Islet of Langerhans (tissue), 1 donor: ENCODE measurements around the gene DEFB132.
"Not testable (repeated sequence)": the region's sequence is repeated elsewhere in the genome, so short reads cannot be mapped to it uniquely, and the experiment has no call there.

ENCODE experiments used
- FAIRE-seq: peaks from one replicate; lab custom pipeline; 2011; peaks lifted over from hg19 to GRCh38; lab: Jason Lieb, UNC

Gene DEFB132

GRCh38 chr20:257419-257818 lies at the start of gene DEFB132:
TSS of gene DEFB132 (plus strand) at chr20:257724. CDS start at chr20:257779, 55 bp downstream.
- FAIRE-seq = no peak

GRCh38 chr20:208942-209566 lies 48.5 kb upstream of the DEFB132 start:
- peak; percentile 70 for FAIRE-seq

- FAIRE-seq = no peak
Measured at GRCh38 chr20:210809-211502, 46.6 kb upstream of the DEFB132 start.

- no peak for FAIRE-seq
Measured at GRCh38 chr20:214383-214782, 43.1 kb upstream of the DEFB132 start.

GRCh38 chr20:215796-216195 lies 41.7 kb upstream of the DEFB132 start:
- FAIRE-seq = no peak

- no peak for FAIRE-seq
Measured at GRCh38 chr20:217266-217665, 40.3 kb upstream of the DEFB132 start.

- FAIRE-seq = no peak
Measured at GRCh38 chr20:219290-220115, 38.0 kb upstream of the DEFB132 start.

- FAIRE-seq = no peak
Measured at GRCh38 chr20:221258-221830, 36.2 kb upstream of the DEFB132 start.

GRCh38 chr20:225879-226278 lies 31.6 kb upstream of the DEFB132 start:
- FAIRE-seq = not testable (repeated sequence)

GRCh38 chr20:226958-227357 lies 30.6 kb upstream of the DEFB132 start, which contains the start of gene DEFB129:
TSS of gene DEFB129 (plus strand) at chr20:227258. CDS start at chr20:227289, 31 bp downstream.
- no peak for FAIRE-seq

- no peak for FAIRE-seq
Measured at GRCh38 chr20:227439-228105, 30.0 kb upstream of the DEFB132 start.

GRCh38 chr20:235891-236290 lies 21.6 kb upstream of the DEFB132 start:
- FAIRE-seq = no peak

GRCh38 chr20:237489-237888 lies 20.0 kb upstream of the DEFB132 start:
- no peak for FAIRE-seq

- no peak for FAIRE-seq
Measured at GRCh38 chr20:237929-238328, 19.6 kb upstream of the DEFB132 start.

- no peak for FAIRE-seq
Measured at GRCh38 chr20:242905-243304, 14.6 kb upstream of the DEFB132 start.

- no peak for FAIRE-seq
Measured at GRCh38 chr20:251354-251753, 6.2 kb upstream of the DEFB132 start.

GRCh38 chr20:252801-253200 lies 4.7 kb upstream of the DEFB132 start:
- FAIRE-seq = no peak

GRCh38 chr20:253447-253846 lies 4.1 kb upstream of the DEFB132 start:
- not testable (repeated sequence) for FAIRE-seq

- no peak for FAIRE-seq
Measured at GRCh38 chr20:258269-258858, 840 bp downstream of the DEFB132 start.

GRCh38 chr20:258963-259362 lies 1.4 kb downstream of the DEFB132 start:
- no peak for FAIRE-seq

GRCh38 chr20:259981-260380 lies 2.5 kb downstream of the DEFB132 start:
- no peak for FAIRE-seq

GRCh38 chr20:263701-264100 lies 6.2 kb downstream of the DEFB132 start:
- no peak for FAIRE-seq
